Measurements from ENCODE around the gene BBS1.

Gene BBS1

DNA sequence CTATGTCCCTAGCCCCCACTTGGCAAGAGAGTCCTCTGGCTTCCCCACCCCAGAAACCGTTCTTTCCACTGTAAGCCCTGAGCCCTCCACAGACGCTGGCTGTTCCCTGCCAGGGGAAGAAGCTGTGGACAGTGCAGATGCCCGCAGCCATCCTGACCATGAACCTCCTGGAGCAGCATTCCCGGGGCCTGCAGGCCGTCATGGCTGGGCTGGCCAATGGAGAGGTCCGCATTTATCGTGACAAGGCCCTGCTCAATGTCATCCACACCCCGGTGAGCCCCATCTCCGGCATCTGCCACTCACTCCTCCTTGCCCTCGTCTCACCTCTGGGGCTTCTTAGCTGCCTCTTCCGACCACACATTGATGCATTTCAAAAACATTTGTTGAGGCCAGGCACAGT, 13.2 kb downstream of the BBS1 start:
- no peak overlapping the region for H3K4me3 ChIP-seq (ENCODE audit: control insufficient read depth in 1 of 7, extremely low read depth in 1 of 7, insufficient read depth in 4 of 7, low read depth in 2 of 7, low read length in 6 of 7)
- no peaks in the 10 kb centered on the region for H3K4me1 ChIP-seq (ENCODE audit: control extremely low read depth in 1 of 4, control insufficient read depth in 4 of 4, insufficient read depth in 4 of 4, low read length in 3 of 4)
- no peak for DNase-seq
- no peaks in the 10 kb centered on the region for H3K9me3 ChIP-seq (ENCODE audit: control extremely low read depth in 1 of 5, control insufficient read depth in 4 of 5, insufficient read depth in 2 of 5, low read depth in 1 of 5, low read length in 4 of 5)
- ChIA-PET POLR2A (no interaction called here), CTCF (no interaction called here)
- H3K27ac ChIP-seq (ENCODE audit: insufficient read depth in 1 of 2, low read depth in 1 of 2, low read length in 2 of 2, poor library complexity in 1 of 2, severe bottlenecking in 2 of 2) = no peak overlapping the region
- whole genome bisulfite sequencing (ENCODE audit: insufficient coverage) = 100% methylated on average over 9 of the region's 11 CpGs
- peaks cover 2 to 69% (median 35%) of the 10 kb centered on the region in 4 experiments for H3K36me3 ChIP-seq (ENCODE audit: control insufficient read depth in 4 of 4, insufficient read depth in 4 of 4, low read length in 3 of 4)
- no peaks in the 10 kb centered on the region for H3K27me3 ChIP-seq (replicated peaks in 2 of 5; ENCODE audit: control insufficient read depth in 4 of 5, insufficient read depth in 5 of 5, low read length in 4 of 5)

DNA sequence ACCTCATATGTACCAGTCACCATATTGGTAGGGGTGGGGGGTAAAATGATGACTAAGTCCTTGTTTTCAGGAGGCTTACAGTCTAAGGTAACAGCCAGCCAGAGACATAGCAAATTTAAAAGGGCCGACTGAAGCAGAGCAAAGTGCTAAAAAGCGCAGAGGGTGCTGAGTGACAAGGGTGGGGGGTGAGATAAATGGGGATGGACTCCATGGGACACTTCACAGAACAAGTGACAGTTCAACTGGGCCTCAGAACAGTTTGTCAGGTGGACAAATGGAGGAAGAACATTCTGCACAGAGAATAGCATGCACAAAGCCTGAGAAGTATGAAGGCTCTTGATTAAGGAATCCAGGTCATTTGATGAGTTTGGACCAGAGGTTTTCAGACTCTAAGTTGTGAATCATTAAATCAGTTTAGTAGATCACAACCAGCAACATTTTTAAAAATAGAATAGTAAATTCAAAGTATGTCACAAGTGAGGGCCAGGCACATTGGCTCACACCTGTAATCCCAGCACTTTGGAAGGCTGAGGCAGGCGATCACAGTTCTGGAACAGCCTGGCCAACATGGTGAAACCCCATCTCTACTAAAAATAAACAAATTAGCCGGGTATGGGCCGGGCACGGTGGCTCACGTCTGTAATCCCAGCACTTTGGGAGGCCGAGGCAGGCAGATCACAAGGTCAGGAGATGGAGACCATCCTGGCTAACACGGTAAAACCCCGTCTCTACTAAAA, 14.0 kb downstream of the BBS1 start:
- Histone ChIP-seq H3K36me3 (ENCODE audit: control insufficient read depth in 4 of 4, insufficient read depth in 4 of 4, low read length in 3 of 4) (peaks cover 2 to 65% (median 36%) of the 10 kb centered on the region in 4 experiments), H3K27ac (ENCODE audit: insufficient read depth in 1 of 2, low read depth in 1 of 2, low read length in 2 of 2, poor library complexity in 1 of 2, severe bottlenecking in 2 of 2) (no peak overlapping the region), H3K9me3 (ENCODE audit: control extremely low read depth in 1 of 5, control insufficient read depth in 4 of 5, insufficient read depth in 2 of 5, low read depth in 1 of 5, low read length in 4 of 5) (no peaks in the 10 kb centered on the region), H3K27me3 (replicated peaks in 2 of 5; ENCODE audit: control insufficient read depth in 4 of 5, insufficient read depth in 5 of 5, low read length in 4 of 5) (no peaks in the 10 kb centered on the region), H3K4me1 (ENCODE audit: control extremely low read depth in 1 of 4, control insufficient read depth in 4 of 4, insufficient read depth in 4 of 4, low read length in 3 of 4) (no peaks in the 10 kb centered on the region), H3K4me3 (ENCODE audit: control insufficient read depth in 1 of 7, extremely low read depth in 1 of 7, insufficient read depth in 4 of 7, low read depth in 2 of 7, low read length in 6 of 7) (no peak overlapping the region)
- WGBS (ENCODE audit: insufficient coverage) = 100% methylated on average over 4 of the region's 10 CpGs
- DNase-seq = no peak
- POLR2A ChIA-PET = no interaction called here
- CTCF ChIA-PET = interaction anchor here (0.6 kb wide), 1 partner anchor 23 kb away, joined by 3 read pairs; no protein-coding TSS in a partner anchor

DNA sequence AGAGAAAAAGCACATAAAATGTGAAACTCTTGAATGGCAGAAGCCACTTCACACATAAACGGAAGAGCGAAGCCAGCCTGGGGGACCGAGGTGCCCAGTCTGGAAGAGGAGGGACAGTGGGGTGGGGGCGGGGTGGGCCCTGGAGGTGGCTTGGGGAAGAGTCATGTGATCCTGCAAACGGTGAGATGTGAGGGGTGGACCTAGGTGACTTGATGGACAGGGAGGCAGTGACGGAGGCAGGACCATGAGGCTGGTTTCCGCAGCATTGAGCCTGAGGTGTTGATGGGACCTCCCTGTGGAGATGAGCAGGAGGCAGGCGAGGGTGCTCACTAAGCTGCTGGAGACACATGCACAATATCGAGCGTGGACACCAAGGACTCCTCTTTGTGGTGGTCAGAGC, 18.6 kb downstream of the BBS1 start:
- Histone ChIP-seq H3K4me3 (ENCODE audit: control insufficient read depth in 1 of 7, extremely low read depth in 1 of 7, insufficient read depth in 4 of 7, low read depth in 2 of 7, low read length in 6 of 7) (no peak overlapping the region), H3K36me3 (ENCODE audit: control insufficient read depth in 4 of 4, insufficient read depth in 4 of 4, low read length in 3 of 4) (peaks cover 8 to 62% (median 23%) of the 10 kb centered on the region in 4 experiments), H3K27me3 (replicated peaks in 2 of 5; ENCODE audit: control insufficient read depth in 4 of 5, insufficient read depth in 5 of 5, low read length in 4 of 5) (no peaks in the 10 kb centered on the region), H3K27ac (ENCODE audit: insufficient read depth in 1 of 2, low read depth in 1 of 2, low read length in 2 of 2, poor library complexity in 1 of 2, severe bottlenecking in 2 of 2) (no peak overlapping the region), H3K4me1 (ENCODE audit: control extremely low read depth in 1 of 4, control insufficient read depth in 4 of 4, insufficient read depth in 4 of 4, low read length in 3 of 4) (no peaks in the 10 kb centered on the region), H3K9me3 (ENCODE audit: control extremely low read depth in 1 of 5, control insufficient read depth in 4 of 5, insufficient read depth in 2 of 5, low read depth in 1 of 5, low read length in 4 of 5) (no peaks in the 10 kb centered on the region)
- POLR2A ChIA-PET = no interaction called here
- 95% methylated on average over 6 of the region's 10 CpGs for WGBS (ENCODE audit: insufficient coverage)
- CTCF ChIA-PET = interaction anchor here (2.9 kb wide), 1 partner anchor 13 kb away, joined by 8 read pairs; no protein-coding TSS in a partner anchor
- no peak for DNase-seq

DNA sequence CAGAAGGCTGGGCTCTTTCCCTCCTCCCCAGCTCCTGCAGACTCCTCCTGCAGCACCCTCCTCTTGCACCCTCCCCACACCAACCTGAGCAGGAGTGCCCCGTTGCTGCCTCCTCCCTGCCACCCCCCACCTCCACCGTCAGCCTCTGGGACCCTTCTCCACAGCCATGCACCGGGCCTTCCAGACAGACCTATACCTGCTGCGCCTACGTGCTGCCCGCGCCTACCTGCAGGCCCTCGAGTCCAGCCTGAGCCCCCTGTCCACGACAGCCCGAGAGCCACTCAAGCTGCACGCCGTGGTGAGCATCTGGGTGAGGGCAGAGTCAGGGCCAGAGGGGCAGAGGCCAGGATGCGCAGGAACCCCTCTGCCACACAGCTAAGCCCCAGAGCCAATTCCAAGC, 19.2 kb downstream of the BBS1 start:
- no peaks in the 10 kb centered on the region for H3K4me1 ChIP-seq (ENCODE audit: control extremely low read depth in 1 of 4, control insufficient read depth in 4 of 4, insufficient read depth in 4 of 4, low read length in 3 of 4)
- H3K27ac ChIP-seq (ENCODE audit: insufficient read depth in 1 of 2, low read depth in 1 of 2, low read length in 2 of 2, poor library complexity in 1 of 2, severe bottlenecking in 2 of 2) = no peak overlapping the region
- H3K4me3 ChIP-seq (ENCODE audit: control insufficient read depth in 1 of 7, extremely low read depth in 1 of 7, insufficient read depth in 4 of 7, low read depth in 2 of 7, low read length in 6 of 7) = no peak overlapping the region
- WGBS (ENCODE audit: insufficient coverage) = 99% methylated on average over 12 of the region's 13 CpGs
- DNase-seq = no peak
- H3K36me3 ChIP-seq (ENCODE audit: control insufficient read depth in 4 of 4, insufficient read depth in 4 of 4, low read length in 3 of 4) = peaks cover 8 to 60% (median 23%) of the 10 kb centered on the region in 4 experiments
- POLR2A ChIA-PET = no interaction called here
- H3K27me3 ChIP-seq (replicated peaks in 2 of 5; ENCODE audit: control insufficient read depth in 4 of 5, insufficient read depth in 5 of 5, low read length in 4 of 5) = no peaks in the 10 kb centered on the region
- CTCF ChIA-PET = interaction anchor here (2.9 kb wide), 1 partner anchor 13 kb away, joined by 8 read pairs; no protein-coding TSS in a partner anchor
- H3K9me3 ChIP-seq (ENCODE audit: control extremely low read depth in 1 of 5, control insufficient read depth in 4 of 5, insufficient read depth in 2 of 5, low read depth in 1 of 5, low read length in 4 of 5) = no peaks in the 10 kb centered on the region

DNA sequence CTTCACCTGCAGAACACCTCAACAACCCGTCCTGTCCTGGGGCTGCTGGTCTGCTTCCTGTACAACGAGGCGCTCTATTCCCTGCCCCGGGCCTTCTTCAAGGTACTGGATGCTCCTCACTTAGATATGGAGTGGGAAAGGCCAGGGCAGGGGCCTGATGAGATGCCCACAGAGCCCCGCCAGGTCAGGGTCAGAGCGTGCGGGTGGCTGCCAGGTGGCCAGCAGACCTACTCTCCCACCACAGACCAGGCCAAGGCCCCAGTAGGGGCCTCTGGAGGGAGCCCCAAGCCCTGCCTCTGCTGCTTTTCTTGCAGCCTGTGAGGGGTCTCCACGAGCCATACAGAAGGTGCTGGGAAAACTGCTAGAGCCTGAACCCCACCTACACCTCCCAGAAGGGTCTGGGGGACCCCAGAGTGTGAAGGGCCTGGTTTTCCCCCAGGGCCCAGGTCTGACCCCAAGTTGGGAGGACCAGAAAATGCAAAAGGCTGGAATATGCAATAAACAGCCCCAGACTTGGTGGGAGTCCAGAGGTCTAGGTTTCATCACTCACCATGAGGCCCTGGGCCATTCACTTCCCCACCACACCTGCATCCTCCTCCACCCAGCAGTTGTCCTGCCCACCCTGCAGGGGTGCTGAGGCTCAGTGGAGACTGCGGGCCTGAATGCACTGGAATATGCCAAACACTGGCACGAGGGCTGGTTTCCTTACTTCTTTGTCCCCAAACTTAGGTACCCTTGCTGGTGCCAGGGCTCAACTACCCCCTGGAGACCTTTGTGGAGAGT, 20.7 kb downstream of the BBS1 start:
- 100% methylated on average over 5 of the region's 10 CpGs for WGBS (ENCODE audit: insufficient coverage)
- no peak overlapping the region for H3K4me3 ChIP-seq (ENCODE audit: control insufficient read depth in 1 of 7, extremely low read depth in 1 of 7, insufficient read depth in 4 of 7, low read depth in 2 of 7, low read length in 6 of 7)
- no peak for DNase-seq
- H3K27me3 ChIP-seq (replicated peaks in 2 of 5; ENCODE audit: control insufficient read depth in 4 of 5, insufficient read depth in 5 of 5, low read length in 4 of 5) = no peaks in the 10 kb centered on the region
- H3K9me3 ChIP-seq (ENCODE audit: control extremely low read depth in 1 of 5, control insufficient read depth in 4 of 5, insufficient read depth in 2 of 5, low read depth in 1 of 5, low read length in 4 of 5) = no peaks in the 10 kb centered on the region
- CTCF ChIA-PET = no interaction called here
- H3K27ac ChIP-seq (ENCODE audit: insufficient read depth in 1 of 2, low read depth in 1 of 2, low read length in 2 of 2, poor library complexity in 1 of 2, severe bottlenecking in 2 of 2) = no peak overlapping the region
- POLR2A ChIA-PET = no interaction called here
- no peaks in the 10 kb centered on the region for H3K4me1 ChIP-seq (ENCODE audit: control extremely low read depth in 1 of 4, control insufficient read depth in 4 of 4, insufficient read depth in 4 of 4, low read length in 3 of 4)
- peaks cover 14 to 68% (median 30%) of the 10 kb centered on the region in 4 experiments for H3K36me3 ChIP-seq (ENCODE audit: control insufficient read depth in 4 of 4, insufficient read depth in 4 of 4, low read length in 3 of 4)

DNA sequence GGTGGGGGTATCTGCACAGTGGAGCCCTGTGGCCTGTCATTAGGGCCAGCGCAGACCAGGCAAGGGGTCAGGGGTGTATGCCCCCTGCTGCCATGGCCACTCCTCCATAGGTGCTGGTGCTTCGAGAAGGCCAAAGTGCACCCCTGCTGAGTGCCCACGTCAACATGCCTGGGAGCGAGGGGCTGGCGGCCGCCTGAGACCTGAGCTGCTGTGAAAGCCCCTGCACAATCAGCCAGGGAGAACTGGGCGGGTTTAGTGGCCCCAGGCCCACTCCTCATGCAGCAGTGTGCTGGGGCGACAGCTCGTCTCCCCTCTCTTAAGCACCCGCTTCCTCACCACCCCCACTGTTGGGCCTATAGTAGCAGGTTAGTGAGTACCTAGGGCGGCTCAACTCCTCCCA, 21.4 kb downstream of the BBS1 start:
- Histone ChIP-seq H3K4me1 (ENCODE audit: control extremely low read depth in 1 of 4, control insufficient read depth in 4 of 4, insufficient read depth in 4 of 4, low read length in 3 of 4) (no peaks in the 10 kb centered on the region), H3K4me3 (ENCODE audit: control insufficient read depth in 1 of 7, extremely low read depth in 1 of 7, insufficient read depth in 4 of 7, low read depth in 2 of 7, low read length in 6 of 7) (no peak overlapping the region), H3K27me3 (replicated peaks in 2 of 5; ENCODE audit: control insufficient read depth in 4 of 5, insufficient read depth in 5 of 5, low read length in 4 of 5) (no peaks in the 10 kb centered on the region), H3K9me3 (ENCODE audit: control extremely low read depth in 1 of 5, control insufficient read depth in 4 of 5, insufficient read depth in 2 of 5, low read depth in 1 of 5, low read length in 4 of 5) (no peaks in the 10 kb centered on the region), H3K27ac (ENCODE audit: insufficient read depth in 1 of 2, low read depth in 1 of 2, low read length in 2 of 2, poor library complexity in 1 of 2, severe bottlenecking in 2 of 2) (no peak overlapping the region), H3K36me3 (ENCODE audit: control insufficient read depth in 4 of 4, insufficient read depth in 4 of 4, low read length in 3 of 4) (peaks cover 12 to 65% (median 27%) of the 10 kb centered on the region in 4 experiments)
- CTCF ChIA-PET = no interaction called here
- DNase-seq = no peak
- 100% methylated on average over 8 of the region's 11 CpGs for WGBS (ENCODE audit: insufficient coverage)
- POLR2A ChIA-PET = no interaction called here

DNA sequence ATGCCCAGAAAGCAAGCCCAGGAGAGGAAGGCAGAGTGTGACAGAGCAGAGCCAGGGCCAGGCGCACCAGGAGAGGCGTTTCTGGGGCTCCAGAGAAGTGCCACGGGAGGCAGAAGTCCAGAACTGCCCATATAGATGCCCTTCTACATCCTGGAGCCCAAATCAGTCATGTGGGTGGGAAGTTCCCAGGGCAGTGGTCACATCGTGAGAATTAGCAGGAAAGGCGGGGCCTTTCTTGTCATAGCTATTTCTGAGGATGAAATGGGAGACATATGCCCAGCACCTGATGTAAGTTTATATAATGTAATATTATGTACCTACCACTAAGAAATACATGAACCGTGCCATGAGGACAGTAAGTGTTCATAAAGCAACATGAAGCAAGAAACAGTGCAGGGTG, 22.3 kb downstream of the BBS1 start:
- no peaks in the 10 kb centered on the region for H3K9me3 ChIP-seq (ENCODE audit: control extremely low read depth in 1 of 5, control insufficient read depth in 4 of 5, insufficient read depth in 2 of 5, low read depth in 1 of 5, low read length in 4 of 5)
- CTCF ChIA-PET = interaction anchor here (1.0 to 1.2 kb wide), 3 partner anchors 10 to 145 kb away, joined by 3 read pairs; partner anchors contain the start of gene RBM4B
- no peaks in the 10 kb centered on the region for H3K4me1 ChIP-seq (ENCODE audit: control extremely low read depth in 1 of 4, control insufficient read depth in 4 of 4, insufficient read depth in 4 of 4, low read length in 3 of 4)
- H3K27me3 ChIP-seq (replicated peaks in 2 of 5; ENCODE audit: control insufficient read depth in 4 of 5, insufficient read depth in 5 of 5, low read length in 4 of 5) = no peaks in the 10 kb centered on the region
- WGBS (ENCODE audit: insufficient coverage) = 100% methylated on average over 3 of the region's 6 CpGs
- H3K4me3 ChIP-seq (ENCODE audit: control insufficient read depth in 1 of 7, extremely low read depth in 1 of 7, insufficient read depth in 4 of 7, low read depth in 2 of 7, low read length in 6 of 7) = no peak overlapping the region
- POLR2A ChIA-PET = interaction anchor here (0.6 kb wide), 1 partner anchor 17 kb away, joined by 3 read pairs; no protein-coding TSS in a partner anchor
- no peak for DNase-seq
- H3K36me3 ChIP-seq (ENCODE audit: control insufficient read depth in 4 of 4, insufficient read depth in 4 of 4, low read length in 3 of 4) = peaks cover 12 to 65% (median 29%) of the 10 kb centered on the region in 4 experiments
- H3K27ac ChIP-seq (ENCODE audit: insufficient read depth in 1 of 2, low read depth in 1 of 2, low read length in 2 of 2, poor library complexity in 1 of 2, severe bottlenecking in 2 of 2) = no peak overlapping the region
